Kidney (tissue), 14 donors: ENCODE results near the gene KCNQ1OT1. TPM values are rescaled to one million over a fixed set of nuclear protein-coding genes. Genes with fewer than 3 reads are reported as not detected.

Source experiments
- DNase-seq, 5 donors: peaks; one replicate each; pipeline ENCODE4 v3.0.0-alpha.2; 2013 to 2020
- FAIRE-seq: peaks from 2 replicates; lab custom pipeline; 2012; peaks lifted over from hg19 to GRCh38; lab: Jason Lieb, UNC
- H3K27ac ChIP-seq, 2 donors: one replicate each; pipeline ENCODE4 v1.7.0; 2013; ENCODE audit warnings: low read depth in 2 of 2, low read length in 2 of 2, inconsistent platforms in 1 of 2
- H3K27me3 ChIP-seq: one replicate; pipeline ENCODE4 v1.7.1; 2013; ENCODE audit warnings: low read length, inconsistent platforms; ENCODE audit not compliant: control insufficient read depth, insufficient read depth
- H3K36me3 ChIP-seq, 3 donors: one replicate each; pipeline versions ENCODE4 v1.7.0 to v1.7.1; 2013; ENCODE audit warnings: low read length in 3 of 3, control low read depth in 1 of 3, inconsistent platforms in 1 of 3; ENCODE audit not compliant: insufficient read depth in 3 of 3, control insufficient read depth in 2 of 3
- H3K4me1 ChIP-seq, 3 donors: one replicate each; pipeline versions ENCODE4 v1.7.0 to v1.7.1; 2013; ENCODE audit warnings: low read length in 3 of 3, inconsistent platforms in 1 of 3, low read depth in 1 of 3; ENCODE audit not compliant: control insufficient read depth in 2 of 3, insufficient read depth in 2 of 3
- H3K4me3 ChIP-seq, 3 donors: one replicate each; pipeline versions ENCODE4 v1.7.0 to v1.8.1; 2013; ENCODE audit warnings: low read length in 3 of 3, control low read depth in 1 of 3, inconsistent platforms in 1 of 3
- H3K9ac ChIP-seq, 3 donors: one replicate each; pipeline versions ENCODE4 v1.7.0 to v1.7.1; 2013; ENCODE audit warnings: low read length in 3 of 3, control low read depth in 1 of 3, inconsistent platforms in 1 of 3
- H3K9me3 ChIP-seq, 3 donors: one replicate each; pipeline versions ENCODE4 v1.7.0 to v1.7.1; 2013; ENCODE audit warnings: low read length in 3 of 3, control low read depth in 1 of 3, inconsistent platforms in 1 of 3; ENCODE audit not compliant: control insufficient read depth in 2 of 3, insufficient read depth in 1 of 3
- CTCF ChIP-seq: IDR thresholded peaks from 3 replicates; pipeline ENCODE4 v1.5.1; 2012; ENCODE audit warnings: mild to moderate bottlenecking, moderate library complexity, borderline replicate concordance; ENCODE audit not compliant: insufficient read depth; ENCODE audit errors: extremely low read depth
- intact Hi-C: fragments of 100-400 bp; cut with DNase I; formaldehyde crosslinking; loops from one replicate; pipeline ENCODE4 v1.11.1; 2022
- polyA plus RNA-seq: library from polyadenylated mRNA; stranded (reverse); fragments of 350-450 nt; fragmentation: Illumina TruSeq; extraction: RNeasy Lipid Tissue Mini Kit (QIAGEN cat#74804); gene quantifications from one replicate; pipeline ENCODE4 v1.2.3, GENCODE V29; 2014; ENCODE audit warnings: low read depth, low replicate concordance; ENCODE audit not compliant: insufficient read depth
- total RNA-seq: library from RNA; stranded (reverse); fragmentation: NEBNext Ultra II Directional; extraction: Animal tissue kit (Norgen Biotek cat#: 25700); gene quantifications from one replicate; pipeline ENCODE4 v1.2.1, GENCODE V29; 2021
- donor health status: control.
- donor health status: control.
- donor health status: control.
- donor health status: control.
- donor health status: control.
- donor health status: DM: yes; HTN: yes; CAD: no.
- donor health status: Normal renal cell carcinoma (clear cell type).

Gene KCNQ1OT1
- total and polyA plus RNA-seq, 2 donors from 2014 or later, result 0.22 to 4.4 TPM

GRCh38 chr11:2660357-2660939 lies 39.3 kb downstream of the KCNQ1OT1 start:
- no peak overlapping the region for H3K27ac ChIP-seq
- H3K4me3 ChIP-seq, result no peak overlapping the region
- FAIRE-seq, result no peak
- H3K4me1 ChIP-seq, result no peaks in the 10 kb centered on the region
- TF ChIP-seq CTCF, result no peak
- intact Hi-C loops, result no loop called here
- H3K9ac ChIP-seq, result no peak overlapping the region
- peaks cover 0 to 42% (median 0%) of the 10 kb centered on the region in 3 donors for H3K9me3 ChIP-seq
- H3K27me3 ChIP-seq, result no peaks in the 10 kb centered on the region
- peaks cover 0 to 6% (median 0%) of the 10 kb centered on the region in 3 donors for H3K36me3 ChIP-seq
- peak in 1 of 5 donors; percentile 5 for DNase-seq

GRCh38 chr11:2657697-2658284 lies 42.0 kb downstream of the KCNQ1OT1 start:
- Histone ChIP-seq H3K27me3 (no peaks in the 10 kb centered on the region), H3K36me3 (no peaks in the 10 kb centered on the region), H3K4me3 (no peak overlapping the region), H3K27ac (no peak overlapping the region), H3K9me3 (peaks cover 0 to 54% (median 0%) of the 10 kb centered on the region in 3 donors), H3K9ac (no peak overlapping the region), H3K4me1 (peaks cover 0 to 3% (median 0%) of the 10 kb centered on the region in 3 donors)
- no peak for DNase-seq
- TF ChIP-seq CTCF, result no peak
- intact Hi-C loops, result no loop called here
- no peak for FAIRE-seq

- Histone ChIP-seq H3K4me1 (peaks cover 0 to 3% (median 0%) of the 10 kb centered on the region in 3 donors), H3K27me3 (no peaks in the 10 kb centered on the region), H3K4me3 (peak overlapping the region in 1 of 3 donors; percentile 11), H3K27ac (no peak overlapping the region), H3K9ac (no peak overlapping the region), H3K9me3 (peaks cover 0 to 61% (median 0%) of the 10 kb centered on the region in 3 donors), H3K36me3 (no peaks in the 10 kb centered on the region)
- intact Hi-C loops, result no loop called here
- DNase-seq (no peak), FAIRE-seq (no peak)
- no peak for TF ChIP-seq CTCF
These were observed 42.9 kb downstream of the KCNQ1OT1 start for GRCh38 chr11:2656859-2657258.
